CD4-positive, alpha-beta T cell treated with Interleukin-12 subunit alpha and Interleukin-12 subunit beta, for 1 hour (primary cell): Measurements from ENCODE around the gene SENP7.
"Not testable (repeated sequence)": the region's sequence is repeated elsewhere in the genome, so short reads cannot be mapped to it uniquely, and the experiment has no call there.

ENCODE experiments used
- DNase-seq: peaks from one replicate; pipeline ENCODE4 v3.0.0-alpha.2; 2020

The SENP7 gene

DNA sequence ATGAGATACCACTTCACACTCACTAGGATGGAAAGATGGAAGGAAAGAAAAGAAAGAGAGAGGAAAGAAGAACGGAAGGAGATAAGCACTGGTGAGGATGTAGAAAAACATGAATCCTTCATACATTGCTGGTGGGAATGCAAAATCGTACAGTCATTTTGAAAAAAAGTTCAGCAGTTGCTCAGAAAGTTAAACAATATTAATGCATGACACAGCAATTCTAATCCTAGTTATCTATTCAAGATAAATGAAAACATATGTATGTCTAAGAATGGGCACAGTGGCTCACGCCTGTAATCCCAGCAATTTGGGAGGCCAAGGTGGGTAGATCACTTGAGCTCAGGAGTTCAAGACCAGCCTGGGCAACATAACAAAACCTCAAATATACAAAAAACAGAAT lies 59.1 kb downstream of the SENP7 start:
- no peak for DNase-seq

DNA sequence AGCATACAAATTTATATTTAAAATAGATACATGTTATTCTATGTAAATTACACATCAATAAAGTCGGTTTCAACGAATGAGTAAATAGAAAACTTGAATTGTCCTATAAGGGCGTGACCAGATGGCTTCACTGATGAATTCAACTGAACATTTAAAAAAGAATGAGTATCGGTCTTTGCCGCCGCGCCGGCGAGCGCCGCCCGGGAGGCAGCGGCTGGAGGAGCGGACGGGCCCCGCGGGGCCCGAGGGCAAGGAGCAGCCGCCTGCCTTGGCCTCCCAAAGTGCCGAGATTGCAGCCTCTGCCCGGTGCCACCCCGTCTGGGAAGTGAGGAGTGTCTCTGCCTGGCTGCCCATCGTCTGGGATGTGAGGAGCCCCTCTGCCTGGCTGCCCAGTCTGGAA lies 74.4 kb downstream of the SENP7 start:
- DNase-seq, result not testable (repeated sequence)

DNA sequence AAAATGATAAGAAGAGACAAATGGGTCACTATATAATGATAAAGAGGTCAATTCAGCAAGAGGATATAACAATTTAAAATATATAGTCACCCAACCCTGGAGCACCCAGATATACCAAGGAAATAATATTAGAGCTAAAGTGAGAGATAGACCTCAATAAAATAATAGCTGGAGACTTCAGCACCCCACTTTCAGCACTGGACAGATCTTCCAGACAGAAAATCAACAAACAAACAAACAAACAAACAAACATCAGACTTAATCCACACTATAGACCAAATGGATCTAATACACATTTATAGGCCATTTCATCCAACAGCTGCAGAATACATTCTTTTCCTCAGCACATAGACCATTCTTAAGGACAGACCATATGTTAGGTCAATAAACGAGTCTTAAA lies 79.4 kb downstream of the SENP7 start:
- DNase-seq, result no peak

DNA sequence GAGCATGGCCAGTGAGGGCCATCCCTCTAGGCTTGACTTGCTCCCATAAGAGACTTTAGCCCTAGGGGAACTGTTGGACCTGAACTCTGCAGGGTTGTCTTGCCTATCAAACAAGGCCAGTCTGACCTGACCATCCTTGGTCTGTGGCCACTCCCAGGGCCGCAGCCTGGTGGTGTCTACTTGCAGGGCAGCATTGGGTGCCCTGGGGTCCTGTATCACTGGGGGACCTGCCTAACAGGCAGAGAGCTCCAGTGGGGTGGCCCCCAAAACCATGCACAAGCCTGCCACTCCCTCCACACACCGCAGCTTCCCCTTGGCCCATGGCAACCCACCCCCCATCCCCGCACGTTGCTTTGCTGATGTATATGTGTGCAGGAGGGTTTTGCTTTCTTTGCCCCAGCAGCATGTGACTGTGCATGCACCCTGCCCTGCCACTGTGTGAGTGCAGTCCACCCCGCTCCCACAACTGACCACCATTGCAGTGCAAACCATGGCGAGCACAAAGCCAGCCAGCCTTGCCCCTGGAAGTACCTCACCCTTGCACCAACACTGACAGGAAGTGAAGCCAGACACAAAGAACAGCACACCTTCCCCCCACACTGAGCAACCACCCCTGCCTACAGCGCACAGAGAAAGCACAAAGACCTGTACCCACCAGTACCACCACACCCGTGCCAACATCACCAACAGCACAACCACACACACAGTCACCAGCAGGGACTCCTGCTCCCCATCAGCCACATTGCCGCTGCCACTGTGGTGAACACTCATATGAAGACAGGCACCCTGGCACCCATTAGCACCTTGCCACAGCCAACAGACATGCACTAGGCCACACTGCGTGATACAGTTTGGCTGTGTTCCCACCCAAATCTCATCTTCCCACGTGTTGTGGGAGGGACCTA lies 88.8 kb downstream of the SENP7 start:
- no peak for DNase-seq

DNA sequence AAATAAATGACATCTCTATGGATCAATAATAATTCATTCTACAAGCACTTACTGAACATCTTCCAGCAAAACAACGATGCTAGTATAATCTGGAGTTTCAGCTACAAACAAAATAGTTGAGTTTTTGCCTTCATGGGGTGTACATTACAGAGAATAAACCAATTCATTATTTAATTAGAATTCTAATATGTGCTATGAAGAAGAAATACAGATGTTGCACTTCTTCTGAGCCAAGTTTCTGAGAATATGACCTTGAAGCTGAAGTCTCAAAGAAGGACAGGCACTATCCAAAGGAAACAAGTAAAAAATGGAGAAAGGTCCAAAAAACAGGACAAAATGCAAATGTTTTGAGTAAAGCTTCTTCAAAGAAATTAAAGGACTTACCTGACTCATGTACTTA lies 94.2 kb downstream of the SENP7 start:
- no peak for DNase-seq

DNA sequence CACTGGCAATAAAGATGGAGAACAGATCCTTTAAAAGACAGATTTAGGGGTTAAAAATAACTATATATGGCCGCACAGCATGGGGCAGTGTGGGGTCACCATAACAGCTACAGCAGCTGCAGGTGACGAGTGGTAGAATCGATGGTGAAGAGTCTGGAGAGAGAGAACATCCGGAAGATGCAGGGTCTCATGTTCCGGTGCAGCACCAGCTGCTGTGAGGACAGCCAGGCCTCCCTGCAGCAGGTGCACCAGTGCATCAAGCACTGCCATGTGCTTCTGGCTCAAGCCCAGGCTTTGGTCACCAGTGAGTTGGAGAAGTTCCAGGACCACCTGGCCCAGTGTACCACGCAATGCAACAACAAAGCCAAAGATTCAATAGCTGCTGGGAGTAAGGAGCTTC lies 98.9 kb downstream of the SENP7 start:
- DNase-seq, result no peak

DNA sequence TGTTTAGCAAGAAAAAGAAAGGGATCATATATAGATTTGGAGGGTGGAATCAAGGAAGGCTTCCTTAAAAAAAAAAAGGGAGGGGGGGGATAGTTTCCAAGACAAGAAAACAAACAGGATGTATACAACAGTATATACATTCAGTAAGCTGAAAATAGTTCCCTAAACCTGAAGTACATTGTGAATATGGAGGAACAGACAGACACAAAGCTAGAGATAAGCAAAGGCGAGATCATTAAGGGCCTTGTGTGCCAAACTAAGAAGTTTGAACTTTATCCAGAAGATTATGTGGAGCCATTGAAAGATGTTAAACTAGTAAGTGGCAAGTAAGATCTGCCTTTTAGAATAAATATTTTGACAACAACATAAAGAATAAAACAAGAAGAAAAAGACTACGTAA lies 99.4 kb downstream of the SENP7 start:
- DNase-seq, result no peak

DNA sequence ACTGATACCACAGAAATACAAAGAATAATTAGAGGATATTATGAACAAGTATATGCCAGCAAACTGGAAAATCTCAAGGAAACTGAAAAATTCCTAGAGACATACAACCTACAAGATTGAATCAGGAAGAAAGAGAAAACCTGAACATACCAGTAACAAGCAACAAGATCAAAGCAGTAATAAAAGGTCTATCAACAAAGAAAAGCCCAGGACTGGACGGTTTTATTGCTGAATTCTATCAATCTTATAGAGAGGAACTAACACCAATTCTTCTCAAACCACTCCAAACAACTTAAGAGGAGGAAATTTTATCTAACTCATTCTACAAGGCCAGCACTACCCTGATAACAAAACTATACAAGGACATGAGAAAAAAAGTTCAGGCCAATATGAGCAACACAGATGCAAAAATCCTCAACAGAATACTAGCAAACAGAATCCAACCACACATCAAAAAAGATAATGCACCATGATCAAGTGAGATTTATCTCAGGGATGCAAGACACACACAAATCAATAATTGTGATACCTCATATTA lies 121.5 kb downstream of the SENP7 start:
- DNase-seq, result no peak

DNA sequence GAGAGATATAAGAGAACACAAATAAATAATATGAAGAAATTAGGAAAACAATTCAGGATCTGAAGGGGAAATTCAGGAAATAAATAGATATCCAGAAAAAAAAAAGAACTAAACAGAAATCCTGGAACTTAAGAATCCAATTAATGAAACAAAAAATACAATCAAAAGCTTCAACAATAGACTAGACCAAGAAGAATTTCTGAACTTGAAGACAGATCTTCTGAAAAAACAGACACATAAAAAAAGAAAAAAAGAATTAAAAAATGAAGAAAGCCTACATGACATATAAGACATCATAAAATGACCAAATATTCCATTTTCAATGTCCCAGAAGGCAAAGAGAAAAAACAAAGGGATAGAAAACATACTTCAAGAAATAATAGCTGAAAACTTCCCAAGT lies 124.3 kb downstream of the SENP7 start:
- no peak for DNase-seq

DNA sequence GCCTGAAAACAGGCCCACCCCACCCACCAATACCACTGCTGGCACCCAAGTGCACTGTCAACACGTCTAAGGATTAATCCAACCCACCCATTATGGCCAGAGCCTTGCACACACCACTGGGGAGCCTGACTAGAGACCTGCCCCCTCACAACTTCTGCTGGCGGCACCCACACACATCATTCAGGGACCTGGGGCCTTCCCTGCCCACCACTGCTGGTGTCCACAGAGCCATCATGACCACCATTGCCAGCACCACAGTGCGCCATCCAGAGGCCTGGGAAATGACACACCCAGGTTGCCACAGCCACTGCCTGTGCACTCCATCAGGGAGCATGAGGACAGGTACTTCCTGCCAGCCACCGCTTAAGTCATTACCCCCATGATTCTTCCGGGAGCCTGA lies 125.7 kb downstream of the SENP7 start:
- no peak for DNase-seq

DNA sequence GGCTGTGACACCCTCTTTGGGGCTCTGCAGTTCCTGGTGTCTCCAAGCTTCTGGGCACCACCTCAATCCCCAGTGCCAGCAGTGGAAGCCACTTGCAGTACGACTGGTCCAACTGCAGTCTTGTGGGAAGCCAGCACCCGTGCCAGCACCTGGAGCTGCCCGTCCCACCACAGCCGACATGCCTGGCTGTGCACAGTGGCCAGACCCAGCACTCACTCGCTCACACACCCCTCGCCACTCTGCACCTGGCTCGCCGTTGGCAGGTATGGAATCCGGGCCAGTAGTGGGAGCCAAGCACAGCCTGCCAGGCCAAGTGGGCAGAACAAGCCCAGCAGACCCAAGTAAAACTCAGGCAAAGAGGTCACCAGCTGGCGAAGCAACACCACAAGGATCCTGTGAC lies 128.6 kb downstream of the SENP7 start:
- no peak for DNase-seq

DNA sequence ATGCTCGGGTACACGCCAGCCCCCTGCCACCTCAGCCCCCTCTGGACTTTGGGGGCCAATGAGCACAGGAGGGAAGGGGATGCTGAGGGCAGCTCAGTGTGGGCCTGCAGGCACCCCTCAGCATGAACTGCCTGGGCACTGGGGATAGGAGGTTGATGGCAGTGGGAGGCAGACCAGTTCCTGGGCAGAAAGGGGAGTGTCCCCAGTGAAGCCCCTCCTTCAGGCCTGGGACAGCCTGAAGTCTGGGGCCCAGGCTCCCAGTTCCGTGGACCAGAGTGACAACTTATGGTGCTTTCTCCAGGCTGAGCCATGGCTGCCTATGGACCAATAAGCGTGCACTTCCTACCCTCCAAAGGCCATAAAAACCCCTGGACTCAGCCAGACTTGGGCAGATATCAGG lies 129.4 kb downstream of the SENP7 start:
- DNase-seq, result no peak

DNA sequence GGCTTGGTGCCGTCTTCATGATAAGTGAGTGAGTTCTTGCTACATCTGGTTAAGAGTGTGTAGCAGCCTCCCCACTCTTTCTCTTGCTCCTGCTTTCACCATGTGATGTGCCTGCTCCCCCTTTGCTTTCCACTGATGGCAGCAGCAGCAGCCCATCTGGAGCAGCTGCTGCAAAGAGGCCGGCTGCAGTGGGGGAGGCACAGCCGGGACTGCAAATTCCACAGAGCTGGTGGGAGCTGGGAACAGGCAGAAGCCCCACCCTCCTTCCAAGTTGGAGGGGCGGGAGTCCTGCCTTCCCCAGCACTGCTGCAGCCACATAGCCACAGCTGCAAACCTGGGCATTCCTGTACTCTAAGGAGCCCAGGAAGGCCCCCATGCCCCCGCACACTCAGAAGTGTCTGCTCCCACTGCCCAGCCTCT lies 129.8 kb downstream of the SENP7 start:
- no peak for DNase-seq

DNA sequence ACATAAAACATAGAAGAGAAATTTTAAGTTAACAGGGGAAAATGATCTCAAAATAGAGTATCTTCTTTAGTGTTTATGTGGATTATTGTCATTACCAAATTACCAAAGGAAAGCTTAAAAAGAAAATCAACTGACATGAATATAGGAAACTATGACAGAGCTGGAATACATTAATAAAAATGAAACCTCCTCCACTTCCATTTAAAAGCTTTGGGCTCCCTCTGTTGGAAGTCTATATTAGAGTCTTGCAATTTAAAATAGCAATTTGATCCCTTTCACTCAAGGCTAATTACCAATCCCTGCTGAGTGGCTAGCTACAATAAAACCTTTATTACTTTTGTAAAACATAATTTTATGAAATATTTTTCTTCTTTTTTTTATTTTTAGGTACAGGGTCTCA lies 131.2 kb downstream of the SENP7 start:
- peak; percentile 55 for DNase-seq

DNA sequence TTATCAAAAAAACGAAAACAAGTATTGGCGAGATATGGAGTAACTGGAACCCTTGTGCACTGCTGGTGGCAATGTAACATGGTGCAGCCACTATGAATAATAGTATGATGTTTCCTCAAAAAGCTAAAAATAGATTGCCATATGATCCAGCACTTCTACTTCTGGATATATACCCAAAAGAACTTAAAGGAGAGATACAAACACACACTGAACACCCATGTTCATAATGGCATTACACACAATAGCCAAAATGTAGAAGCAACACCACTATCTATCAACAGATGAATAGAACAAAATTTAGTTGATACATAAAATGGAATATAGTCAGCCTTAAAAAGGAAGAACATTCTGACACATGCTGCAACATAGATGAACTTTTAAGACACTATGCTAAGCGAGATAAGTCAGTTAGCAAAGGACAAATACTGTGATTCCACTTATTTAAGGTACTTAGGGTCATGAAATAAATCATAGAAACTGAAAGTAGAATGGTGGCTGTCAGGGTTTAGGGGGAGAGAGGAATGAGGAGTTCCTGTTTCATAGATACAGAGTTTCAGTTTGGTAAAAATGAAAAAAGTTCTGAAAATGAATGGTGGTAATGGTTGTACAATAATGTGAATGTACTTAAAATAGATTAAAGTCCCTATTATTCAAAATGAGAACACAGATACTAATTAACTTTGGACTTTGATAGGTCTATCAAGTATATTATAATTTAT lies 133.2 kb downstream of the SENP7 start:
- peak; percentile 30 for DNase-seq

DNA sequence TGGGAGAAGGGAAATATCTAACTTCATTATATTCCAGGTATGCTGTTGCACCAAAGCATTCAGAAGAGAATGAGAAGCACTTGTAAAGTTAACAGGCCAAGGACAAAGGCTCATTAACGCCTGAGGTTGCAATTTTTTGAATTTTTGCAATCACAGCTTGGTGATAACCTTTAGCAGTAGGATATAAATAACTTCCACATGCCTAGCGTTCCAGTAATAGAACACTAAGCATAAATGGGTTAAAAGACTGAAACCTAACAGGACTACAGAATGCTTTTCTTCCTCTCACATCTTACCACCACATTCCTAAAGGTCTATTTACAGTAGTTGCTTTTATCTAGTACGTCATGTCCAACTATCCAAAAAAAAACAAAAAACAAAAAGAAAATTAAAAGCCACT lies 135.2 kb downstream of the SENP7 start:
- no peak for DNase-seq

DNA sequence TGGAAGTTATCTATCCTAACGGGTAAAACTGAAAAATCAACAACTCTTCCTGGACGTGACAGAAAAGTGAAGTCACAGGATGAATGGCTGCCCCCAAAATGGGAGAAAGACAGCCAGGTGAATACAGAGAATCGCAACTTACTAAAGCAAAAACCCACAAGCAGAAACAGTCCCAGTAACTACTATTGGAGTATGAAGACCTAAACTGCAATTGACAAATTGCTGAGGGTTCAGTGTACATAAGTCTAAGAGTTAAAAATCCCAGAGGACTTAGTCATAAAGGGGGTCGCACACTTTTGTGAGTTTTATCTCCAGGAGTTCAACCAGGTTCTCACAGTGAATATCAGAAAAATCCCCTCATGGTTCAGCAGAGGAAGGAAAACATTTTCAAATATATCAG lies 135.8 kb downstream of the SENP7 start:
- DNase-seq, result no peak

DNA sequence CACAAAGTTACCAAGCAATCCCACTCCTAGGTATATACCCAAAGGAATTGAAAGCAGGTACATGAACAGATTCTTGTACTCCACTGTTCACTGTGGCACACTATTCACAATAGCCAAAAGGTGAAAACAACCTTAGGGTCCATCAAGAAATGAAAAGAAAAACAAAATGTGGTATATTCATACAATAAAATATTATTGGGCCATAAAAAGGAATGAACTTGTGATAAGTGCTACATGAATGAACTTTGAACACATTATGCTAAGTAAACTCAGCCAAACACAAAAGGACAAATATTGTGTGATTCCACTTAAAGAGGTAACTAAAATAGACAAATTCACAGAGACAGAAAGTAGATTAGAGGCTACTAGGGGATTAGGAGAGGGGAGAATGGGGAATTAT lies 137.4 kb downstream of the SENP7 start:
- no peak for DNase-seq

DNA sequence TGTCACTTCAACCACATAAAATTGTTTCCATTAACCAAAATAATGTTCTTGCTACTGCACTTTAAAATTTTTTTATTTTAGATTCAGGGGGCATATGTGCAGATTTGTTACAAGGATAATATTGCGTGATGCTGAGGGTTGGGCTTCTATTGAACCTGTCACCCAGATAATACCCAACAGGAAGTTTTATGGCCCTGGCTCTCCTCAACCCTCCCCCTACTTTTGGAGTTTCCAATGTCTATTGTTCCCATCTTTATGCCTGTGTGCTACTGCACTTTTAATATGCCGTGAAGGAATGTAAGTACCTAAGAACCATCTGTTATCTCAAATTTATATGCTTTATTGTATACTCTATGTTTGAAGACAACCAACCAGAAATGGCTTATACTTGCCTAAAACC lies 150.6 kb downstream of the SENP7 start:
- DNase-seq, result no peak

DNA sequence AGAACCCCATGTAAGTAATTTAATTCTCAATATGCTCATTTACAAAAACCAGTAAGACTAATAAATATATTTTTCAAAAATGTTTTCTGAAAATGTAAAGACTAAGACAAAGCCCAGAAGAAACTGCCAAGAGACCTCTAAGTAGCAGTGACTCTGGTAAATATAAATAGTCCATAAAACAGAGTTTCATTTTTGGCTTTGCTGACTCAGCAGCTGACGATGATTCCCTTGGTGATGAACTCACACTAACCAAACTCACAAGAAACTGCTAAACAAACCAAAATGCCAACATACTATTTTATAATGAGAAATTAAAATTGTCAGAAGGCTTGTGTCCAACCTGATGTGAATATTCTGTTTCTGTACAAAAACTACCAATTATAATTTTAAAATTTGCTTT lies 161.2 kb downstream of the SENP7 start:
- no peak for DNase-seq

DNA sequence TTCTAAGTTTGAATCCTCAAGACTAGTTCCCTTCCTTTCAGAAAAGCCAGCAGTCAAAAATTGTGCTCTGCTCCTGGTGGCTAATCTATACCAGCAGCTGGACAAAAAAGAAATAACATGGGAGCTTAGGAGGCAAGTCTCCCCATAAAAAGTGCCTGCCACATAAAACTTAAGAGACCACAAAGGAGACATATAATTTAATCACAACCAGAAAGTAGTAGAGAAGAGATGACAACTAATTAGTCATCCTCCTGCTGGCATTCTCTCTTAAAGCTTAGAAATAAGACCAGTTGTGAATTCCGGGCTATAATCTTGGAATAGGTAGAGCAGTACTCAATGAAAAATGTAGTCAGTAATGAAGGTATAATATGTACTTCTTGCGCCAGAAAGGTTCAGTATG lies 172.4 kb downstream of the SENP7 start:
- DNase-seq, result no peak

DNA sequence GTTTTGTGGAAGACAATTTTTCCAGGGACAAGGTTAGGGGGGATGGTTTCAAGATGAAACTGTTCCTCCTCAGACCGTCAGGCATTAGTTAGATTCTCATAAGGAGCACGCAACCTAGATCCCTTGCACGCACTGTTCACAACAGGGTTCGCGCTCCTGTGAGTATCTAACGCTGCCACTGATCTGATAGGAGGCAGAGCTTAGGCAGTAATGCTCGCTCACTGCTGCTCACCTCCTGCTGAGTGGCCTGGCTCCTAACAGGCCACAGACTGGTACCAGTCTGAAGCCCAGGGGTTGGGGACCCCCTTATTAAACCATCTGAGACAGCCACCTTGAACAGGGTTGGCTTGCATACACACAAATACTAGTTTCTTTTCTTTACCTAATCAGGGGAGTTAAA lies 179.1 kb downstream of the SENP7 start:
- DNase-seq, result no peak

DNA sequence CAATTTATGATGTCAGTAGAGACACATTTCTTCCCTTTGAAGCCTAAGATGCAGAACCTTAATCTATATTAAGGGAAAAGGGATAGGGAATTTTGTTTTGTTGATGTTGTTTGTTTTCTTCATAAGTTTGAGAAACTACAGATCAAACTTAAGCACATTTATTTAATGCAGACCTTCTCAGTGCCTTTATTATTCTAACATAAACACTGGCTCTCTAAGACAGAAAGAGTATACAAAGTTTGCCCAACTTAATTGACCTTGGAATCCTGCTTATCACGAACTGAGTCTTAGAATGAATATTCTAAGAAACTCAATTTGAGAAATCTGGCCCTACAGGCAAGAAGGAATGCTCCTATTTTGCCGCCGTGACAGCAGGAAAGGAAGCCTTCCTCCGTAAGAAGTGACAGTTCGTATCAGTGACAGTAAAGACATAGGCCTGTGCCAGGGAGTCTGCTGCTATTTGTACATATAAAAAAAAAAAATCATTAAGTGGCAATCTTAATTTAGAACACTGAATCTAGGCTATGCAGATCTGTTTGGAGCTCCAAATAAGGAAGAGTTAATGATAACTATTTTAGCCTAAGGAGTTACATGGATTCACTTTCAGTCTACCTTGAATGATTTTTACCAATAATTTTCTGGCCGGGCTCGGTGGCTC lies 183.9 kb downstream of the SENP7 start:
- no peak for DNase-seq
